PC-9 (cell line): ENCODE measurements around the gene SKAP2.

Experiments
- CTCF ChIP-seq: fragments of 200-600 bp; sonication (generic); conservative IDR thresholded peaks from 2 replicates; pipeline ENCODE4 v1.6.1; 2017; ENCODE audit warnings: mixed run types, antibody characterized with exemption, mild to moderate bottlenecking, moderate library complexity
- EZH2 ChIP-seq: fragments of 200-600 bp; sonication (generic); IDR thresholded peaks from 2 replicates; pipeline ENCODE4 v1.8.0; 2017; ENCODE audit warnings: antibody characterized with exemption, low read depth

GRCh38 chr7:26853788-26854393, 10.5 kb downstream of the SKAP2 start:
- peak; percentile 90 for TF ChIP-seq CTCF
- TF ChIP-seq EZH2: no peak
